Stimulated activated memory B cell treated with anti-CD40 and anti-IgM and Interleukin-4, amounts not matched to agents 10 μg/mL and 1 μg/mL and 100 μg/mL, for 72 hours (primary cell): ENCODE data around the gene CRADD.
"Not testable (repeated sequence)": the region's sequence is repeated elsewhere in the genome, so short reads cannot be mapped to it uniquely, and the experiment has no call there.

ENCODE experiments used
- ATAC-seq: fragments of 150-1000 bp; cut with Tn5 transposase; 2 replicates; pipeline ENCODE4 v1.10.0; 2021
- H3K27ac Mint-ChIP-seq: one replicate; pipeline ENCODE4 v1.8.0; 2022; ENCODE audit warnings: mild to moderate bottlenecking, mixed read lengths
- H3K27me3 Mint-ChIP-seq: one replicate; pipeline ENCODE4 v1.8.0; 2022; ENCODE audit warnings: mixed read lengths
- H3K36me3 Mint-ChIP-seq: one replicate; pipeline ENCODE4 v1.8.0; 2022; ENCODE audit warnings: mixed read lengths
- H3K4me1 Mint-ChIP-seq: one replicate; pipeline ENCODE4 v1.8.0; 2022; ENCODE audit warnings: mixed read lengths
- H3K4me3 Mint-ChIP-seq: one replicate; pipeline ENCODE4 v1.8.0; 2022; ENCODE audit warnings: mild to moderate bottlenecking, moderate library complexity, mixed read lengths
- H3K9me3 Mint-ChIP-seq: one replicate; pipeline ENCODE4 v1.8.0; 2022; ENCODE audit warnings: mixed read lengths

CRADD gene

GRCh38 chr12:93865751-93866150, 188.6 kb downstream of the CRADD start:
- Mint-ChIP-seq H3K36me3 (peaks cover 31% of the 10 kb centered on the region), H3K27ac (no peak overlapping the region), H3K9me3 (peaks cover 33% of the 10 kb centered on the region), H3K27me3 (no peaks in the 10 kb centered on the region), H3K4me1 (no peaks in the 10 kb centered on the region), H3K4me3 (no peak overlapping the region)
- no peak for ATAC-seq

DNA sequence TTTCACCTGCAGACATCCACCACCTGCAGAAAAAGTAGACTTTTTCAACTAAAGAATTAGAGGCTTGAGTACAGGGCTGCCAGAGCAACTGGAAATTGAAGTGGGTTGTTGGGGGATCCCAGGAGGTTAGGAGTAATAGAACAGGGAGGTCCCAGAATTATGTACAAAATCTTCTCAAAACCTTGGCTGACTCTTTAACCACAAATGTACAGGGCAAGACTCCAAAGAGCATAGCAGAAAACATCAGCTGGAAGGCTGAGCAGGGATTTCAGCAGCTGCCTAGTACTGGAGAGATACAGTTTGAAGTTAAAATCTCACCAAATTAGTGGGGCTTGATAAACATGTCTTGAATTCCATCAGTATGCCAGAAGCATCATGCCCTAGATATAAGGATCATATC, 191.6 kb downstream of the CRADD start:
- ATAC-seq, result no peak
- H3K4me1 Mint-ChIP-seq, result no peaks in the 10 kb centered on the region
- no peak overlapping the region for H3K4me3 Mint-ChIP-seq
- H3K9me3 Mint-ChIP-seq, result peaks cover 46% of the 10 kb centered on the region
- peaks cover 40% of the 10 kb centered on the region for H3K36me3 Mint-ChIP-seq
- H3K27me3 Mint-ChIP-seq, result no peaks in the 10 kb centered on the region
- H3K27ac Mint-ChIP-seq, result no peak overlapping the region

- peaks cover 54% of the 10 kb centered on the region for H3K9me3 Mint-ChIP-seq
- no peaks in the 10 kb centered on the region for H3K4me1 Mint-ChIP-seq
- ATAC-seq, result no peak
- H3K36me3 Mint-ChIP-seq, result peaks cover 53% of the 10 kb centered on the region
- no peak overlapping the region for H3K4me3 Mint-ChIP-seq
- H3K27ac Mint-ChIP-seq, result no peak overlapping the region
- H3K27me3 Mint-ChIP-seq, result no peaks in the 10 kb centered on the region
Observed at GRCh38 chr12:93870020-93870795, 193.0 kb downstream of the CRADD start.

DNA sequence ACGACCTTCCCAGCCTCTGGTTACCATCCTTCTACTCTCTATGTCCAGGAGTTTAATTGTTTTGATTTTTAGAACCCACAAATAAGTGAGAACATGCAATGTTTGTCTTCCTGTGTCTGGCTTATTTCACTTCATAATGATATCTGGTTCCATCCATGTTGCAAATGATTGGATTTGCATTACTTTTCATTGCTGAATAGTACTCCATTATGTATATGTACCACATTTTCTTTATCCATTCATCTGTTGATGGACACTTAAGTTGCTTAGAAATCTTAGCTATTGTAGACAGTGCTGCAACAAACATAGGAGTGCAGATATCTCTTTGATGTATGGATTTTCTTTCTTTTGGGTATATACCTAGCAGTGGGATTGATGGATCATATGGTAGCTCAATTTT, 194.4 kb downstream of the CRADD start:
- H3K9me3 Mint-ChIP-seq, result peaks cover 58% of the 10 kb centered on the region
- peaks cover 60% of the 10 kb centered on the region for H3K36me3 Mint-ChIP-seq
- not testable (repeated sequence) for H3K4me3 Mint-ChIP-seq, H3K4me1 Mint-ChIP-seq, ATAC-seq, H3K27me3 Mint-ChIP-seq, H3K27ac Mint-ChIP-seq

GRCh38 chr12:93873561-93873960, 196.4 kb downstream of the CRADD start:
- Mint-ChIP-seq H3K4me3 (no peak overlapping the region), H3K36me3 (peaks cover 49% of the 10 kb centered on the region), H3K27ac (no peak overlapping the region), H3K4me1 (no peaks in the 10 kb centered on the region), H3K9me3 (peaks cover 50% of the 10 kb centered on the region), H3K27me3 (no peaks in the 10 kb centered on the region)
- no peak for ATAC-seq

DNA sequence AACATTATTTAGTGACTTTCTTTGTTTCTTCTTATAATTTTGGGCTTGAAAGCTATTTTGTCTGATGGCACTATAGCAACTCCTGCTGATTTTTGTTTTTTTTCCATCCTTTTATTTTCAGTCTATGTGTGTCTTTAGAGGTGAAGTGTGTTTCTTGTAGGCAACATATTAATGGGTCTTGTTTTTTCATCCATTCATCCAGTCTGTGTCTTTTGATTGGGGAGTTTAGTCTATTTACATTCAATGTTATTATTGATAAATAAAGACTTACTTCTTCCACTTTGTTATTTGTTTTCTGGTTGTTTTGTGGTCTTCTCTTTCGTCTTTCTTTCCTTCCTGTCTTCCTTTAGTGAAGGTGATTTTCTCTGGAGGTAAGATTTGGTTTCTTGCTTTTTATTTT, 198.0 kb downstream of the CRADD start:
- ATAC-seq, result no peak
- peaks cover 41% of the 10 kb centered on the region for H3K9me3 Mint-ChIP-seq

DNA sequence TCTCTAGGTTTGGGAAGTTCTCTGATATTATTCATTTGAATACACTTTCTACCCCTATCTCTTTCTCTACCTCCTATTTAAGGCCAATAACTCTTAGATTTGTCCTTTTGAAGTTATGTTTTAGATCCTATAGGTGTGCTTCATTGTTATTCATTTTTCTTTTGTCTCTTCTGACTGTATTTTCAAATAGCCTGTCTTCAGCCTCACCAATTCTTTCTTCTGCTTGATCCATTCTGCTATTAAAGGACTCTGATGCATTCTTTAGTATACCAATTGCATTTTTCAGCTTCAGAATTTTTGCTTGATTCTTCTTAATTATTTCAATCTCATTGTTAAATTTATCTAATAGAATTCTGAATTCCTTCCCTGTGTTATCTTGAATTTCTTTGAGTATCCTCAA, 199.2 kb downstream of the CRADD start:
- Mint-ChIP-seq H3K4me1 (peaks cover 7% of the 10 kb centered on the region), H3K27me3 (no peaks in the 10 kb centered on the region), H3K9me3 (peaks cover 36% of the 10 kb centered on the region), H3K36me3 (peaks cover 54% of the 10 kb centered on the region), H3K4me3 (no peak overlapping the region), H3K27ac (no peak overlapping the region)
- ATAC-seq, result no peak

More for the DNA sequence above, 198.0 kb downstream of the CRADD start:
- Mint-ChIP-seq H3K27ac (no peak overlapping the region), H3K4me3 (no peak overlapping the region), H3K27me3 (no peaks in the 10 kb centered on the region), H3K4me1 (no peaks in the 10 kb centered on the region), H3K36me3 (peaks cover 54% of the 10 kb centered on the region)

DNA sequence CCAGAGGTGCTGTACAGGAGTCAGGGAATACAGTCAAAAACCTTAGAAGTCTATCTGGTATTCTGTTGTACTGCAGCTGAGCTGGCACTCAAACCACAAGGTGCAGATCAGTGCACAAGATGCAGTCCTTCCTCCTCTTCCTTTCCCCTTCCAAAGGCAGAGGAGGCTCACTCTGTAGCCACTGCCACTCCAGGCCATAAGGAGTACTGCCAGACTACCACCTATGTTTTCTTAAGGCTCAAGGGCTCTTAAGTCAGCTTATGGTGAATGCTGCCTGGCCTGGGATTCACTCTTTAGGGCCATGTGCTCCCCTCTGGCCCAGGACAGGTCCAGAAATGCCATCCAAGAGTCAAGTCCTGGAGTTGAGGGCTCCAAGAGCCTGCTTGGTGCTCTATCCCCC, 200.3 kb downstream of the CRADD start:
- ATAC-seq, result no peak

GRCh38 chr12:93879476-93880421, 202.6 kb downstream of the CRADD start:
- Mint-ChIP-seq H3K9me3 (peaks cover 15% of the 10 kb centered on the region), H3K27ac (peak overlapping the region; percentile 28), H3K4me1 (peaks cover 7% of the 10 kb centered on the region), H3K36me3 (peaks cover 31% of the 10 kb centered on the region), H3K27me3 (no peaks in the 10 kb centered on the region), H3K4me3 (no peak overlapping the region)
- ATAC-seq, result no peak

More for the DNA sequence above, 200.3 kb downstream of the CRADD start:
- Mint-ChIP-seq H3K27me3 (no peaks in the 10 kb centered on the region), H3K36me3 (peaks cover 51% of the 10 kb centered on the region), H3K27ac (no peak overlapping the region), H3K4me1 (peaks cover 7% of the 10 kb centered on the region), H3K9me3 (peaks cover 30% of the 10 kb centered on the region), H3K4me3 (no peak overlapping the region)

DNA sequence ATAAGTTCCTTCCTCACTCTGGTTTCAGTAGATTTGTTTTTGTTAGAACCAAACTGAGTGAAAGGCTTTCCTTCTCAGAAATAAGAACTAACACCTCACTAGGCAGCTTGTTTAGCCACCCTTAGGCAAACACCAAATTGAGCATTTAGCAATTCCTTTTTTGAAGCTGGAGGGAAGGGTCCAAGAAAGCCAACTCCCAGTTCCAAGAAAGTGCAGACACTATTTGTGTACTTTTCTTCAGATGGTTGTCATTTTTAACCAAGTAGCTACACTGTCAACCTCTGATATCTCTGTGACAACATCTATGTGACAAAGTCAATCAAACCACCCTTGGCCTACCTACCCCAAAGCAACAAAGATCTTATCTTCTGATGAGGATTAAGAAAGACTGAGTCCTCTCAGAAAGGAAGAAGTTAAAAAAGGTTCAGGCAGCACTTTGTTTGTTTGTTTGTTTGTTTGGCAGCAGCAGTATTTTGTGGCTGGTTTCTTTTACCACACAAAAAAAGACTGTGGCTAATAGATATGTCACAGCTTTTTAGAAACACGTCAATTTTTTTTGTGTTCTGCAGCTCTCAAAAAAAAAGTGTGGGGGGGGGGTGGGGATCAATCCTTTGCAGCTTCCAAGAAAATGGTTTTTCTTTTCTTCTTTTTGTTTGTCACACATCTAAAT, 203.8 kb downstream of the CRADD start:
- ATAC-seq, result no peak
- H3K4me1 Mint-ChIP-seq, result peaks cover 7% of the 10 kb centered on the region
- H3K36me3 Mint-ChIP-seq, result peaks cover 19% of the 10 kb centered on the region
- peaks cover 8% of the 10 kb centered on the region for H3K9me3 Mint-ChIP-seq
- peak overlapping the region; percentile 28 for H3K27ac Mint-ChIP-seq
- no peak overlapping the region for H3K4me3 Mint-ChIP-seq
- no peaks in the 10 kb centered on the region for H3K27me3 Mint-ChIP-seq

DNA sequence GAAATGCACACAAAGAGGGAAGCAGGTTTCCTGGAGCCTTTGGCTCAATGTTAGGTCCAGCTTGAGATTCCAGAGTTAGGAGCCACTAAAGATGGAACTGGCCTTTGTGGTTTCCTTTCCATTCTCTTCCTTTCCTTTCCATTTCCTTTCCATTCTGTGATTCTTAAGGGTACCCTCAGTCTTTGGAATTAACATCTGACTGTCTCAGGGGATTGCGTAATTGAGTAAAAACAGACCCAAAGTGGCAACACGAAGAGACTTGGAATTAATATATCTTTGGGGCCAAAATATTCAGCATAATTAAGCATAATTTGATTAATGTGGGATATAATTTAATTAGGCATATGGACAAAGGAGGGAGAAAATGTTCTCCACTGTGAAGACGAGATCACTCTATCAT, 205.6 kb downstream of the CRADD start:
- no peak overlapping the region for H3K4me3 Mint-ChIP-seq
- peaks cover 7% of the 10 kb centered on the region for H3K4me1 Mint-ChIP-seq
- no peak for ATAC-seq
- H3K27me3 Mint-ChIP-seq, result no peaks in the 10 kb centered on the region
- no peak overlapping the region for H3K27ac Mint-ChIP-seq
- peaks cover 11% of the 10 kb centered on the region for H3K36me3 Mint-ChIP-seq
- H3K9me3 Mint-ChIP-seq, result no peaks in the 10 kb centered on the region

GRCh38 chr12:93883436-93884154, 206.4 kb downstream of the CRADD start:
- Mint-ChIP-seq H3K9me3 (no peaks in the 10 kb centered on the region), H3K36me3 (peaks cover 11% of the 10 kb centered on the region), H3K4me3 (no peak overlapping the region), H3K4me1 (peaks cover 7% of the 10 kb centered on the region), H3K27me3 (no peaks in the 10 kb centered on the region), H3K27ac (no peak overlapping the region)
- no peak for ATAC-seq

GRCh38 chr12:93884794-93885460, 207.8 kb downstream of the CRADD start:
- Mint-ChIP-seq H3K36me3 (no peaks in the 10 kb centered on the region), H3K4me3 (no peak overlapping the region), H3K9me3 (no peaks in the 10 kb centered on the region)

GRCh38 chr12:93885973-93886532, 208.9 kb downstream of the CRADD start:
- not testable (repeated sequence) for H3K4me3 Mint-ChIP-seq

More at GRCh38 chr12:93884794-93885460, 207.8 kb downstream of the CRADD start:
- Mint-ChIP-seq H3K27me3 (no peaks in the 10 kb centered on the region), H3K27ac (no peak overlapping the region), H3K4me1 (peaks cover 7% of the 10 kb centered on the region)
- ATAC-seq, result no peak

More at GRCh38 chr12:93885973-93886532, 208.9 kb downstream of the CRADD start:
- H3K9me3 Mint-ChIP-seq, H3K27me3 Mint-ChIP-seq, H3K4me1 Mint-ChIP-seq, H3K36me3 Mint-ChIP-seq, H3K27ac Mint-ChIP-seq, ATAC-seq: not testable (repeated sequence)
